ENCODE data around the gene ZC3H4.
"Not testable (repeated sequence)": the region's sequence is repeated elsewhere in the genome, so short reads cannot be mapped to it uniquely, and the experiment has no call there.

The ZC3H4 gene

DNA sequence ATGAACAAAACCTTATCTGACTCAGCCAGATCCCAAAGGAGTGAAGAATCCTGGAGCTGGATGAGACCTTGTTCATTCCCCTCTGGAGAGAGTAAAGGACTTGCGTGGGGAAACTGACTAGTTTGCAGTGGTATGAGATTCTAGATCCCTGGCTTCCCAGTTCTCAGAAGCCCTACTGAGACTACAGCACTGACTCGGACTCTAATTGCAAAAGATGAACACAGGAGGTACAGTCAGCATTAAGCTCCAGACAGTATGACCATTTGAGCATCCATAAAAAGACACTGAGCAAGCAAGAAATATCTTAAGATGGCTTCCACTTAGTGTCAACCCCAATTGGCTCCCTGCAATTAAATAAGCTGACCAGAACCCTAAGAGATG, 6.8 kb downstream of the ZC3H4 start:
- no peak for DNase-seq (ENCODE audit: low spot score)
- ChIA-PET POLR2A (ENCODE audit: low non-redundant PET) (no interaction called here), CTCF (interaction anchor here (0.6 kb wide), 1 partner anchor 246 kb away, joined by 3 read pairs; no protein-coding TSS in a partner anchor)
- no peak for TF ChIP-seq CTCF (conservative IDR thresholded peaks at IDR 0.05; ENCODE audit: low read depth)
- H3K27ac ChIP-seq = no peak overlapping the region

- H3K27ac ChIP-seq = 0 out of 2 replicates have a peak overlapping the region, but pooled peaks have one; percentile 12
- DNase-seq (ENCODE audit: low spot score) = no peak
- POLR2A ChIA-PET (ENCODE audit: low non-redundant PET) = no interaction called here
- CTCF ChIA-PET = interaction anchor here (0.6 kb wide), 1 partner anchor 20 kb away, joined by 3 read pairs; no protein-coding TSS in a partner anchor
- TF ChIP-seq CTCF (conservative IDR thresholded peaks at IDR 0.05; ENCODE audit: low read depth) = no peak
Observed at GRCh38 chr19:47105874-47106273, 7.7 kb downstream of the ZC3H4 start.

- ChIA-PET CTCF (no interaction called here), POLR2A (ENCODE audit: low non-redundant PET) (no interaction called here)
- TF ChIP-seq CTCF (conservative IDR thresholded peaks at IDR 0.05; ENCODE audit: low read depth) = no peak
- no peak for DNase-seq (ENCODE audit: low spot score)
- no peak overlapping the region; the same call in 1 of the 2 replicates for H3K27ac ChIP-seq
Observed at GRCh38 chr19:47104680-47105079, 8.9 kb downstream of the ZC3H4 start.

GRCh38 chr19:47102346-47103060, 11.1 kb downstream of the ZC3H4 start:
- ChIA-PET CTCF (interaction anchor here (0.7 kb wide), 1 partner anchor 221 kb away, joined by 4 read pairs; no protein-coding TSS in a partner anchor), POLR2A (ENCODE audit: low non-redundant PET) (no interaction called here)
- no peak for TF ChIP-seq CTCF (conservative IDR thresholded peaks at IDR 0.05; ENCODE audit: low read depth)
- no peak overlapping the region for H3K27ac ChIP-seq
- no peak for DNase-seq (ENCODE audit: low spot score)

DNA sequence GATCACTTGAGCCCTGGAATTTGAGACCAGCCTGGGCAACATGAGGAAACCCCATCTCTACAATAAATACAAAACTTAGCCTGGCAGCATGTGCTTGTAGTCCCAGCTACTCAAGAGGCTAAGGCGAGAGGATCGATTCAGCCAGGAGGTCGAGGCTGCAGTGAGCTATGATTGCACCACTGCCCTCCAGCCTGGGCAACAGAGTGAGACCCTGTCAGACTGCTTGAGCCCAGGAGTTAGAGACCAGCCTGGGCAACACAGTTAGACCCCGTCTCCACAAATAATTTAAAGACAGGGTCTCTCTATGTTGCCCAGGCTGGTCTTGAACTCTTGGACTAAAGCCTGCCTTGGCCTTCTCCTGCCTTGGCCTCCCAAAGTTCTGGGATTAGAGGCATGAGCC, 12.5 kb downstream of the ZC3H4 start:
- 0 out of 2 replicates have a peak overlapping the region, but pooled peaks have one; percentile 26 for H3K27ac ChIP-seq
- POLR2A ChIA-PET (ENCODE audit: low non-redundant PET); DNase-seq (ENCODE audit: low spot score): not testable (repeated sequence)
- CTCF ChIA-PET = interaction anchor here (0.7 kb wide), 1 partner anchor 126 kb away, joined by 4 read pairs; no protein-coding TSS in a partner anchor

DNA sequence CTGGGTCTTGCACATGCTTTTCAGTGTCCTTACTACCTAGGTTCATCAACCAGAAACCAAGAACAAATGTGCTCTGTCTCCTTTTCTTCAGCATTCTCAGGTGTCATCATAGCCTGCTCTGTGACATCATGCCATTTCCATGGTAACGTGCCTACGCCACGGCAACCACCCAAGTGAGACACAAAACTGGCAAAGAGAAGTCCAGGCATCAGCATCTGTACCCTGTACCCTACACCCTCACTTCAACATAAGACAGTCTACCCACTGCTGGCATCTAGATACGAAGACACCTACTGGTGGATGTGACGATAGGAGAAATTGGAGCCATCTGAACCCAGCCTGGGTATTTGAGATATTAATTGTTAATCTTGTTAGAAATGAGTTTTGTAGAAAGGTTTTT, 13.3 kb downstream of the ZC3H4 start:
- CTCF ChIA-PET = no interaction called here
- no peak for TF ChIP-seq CTCF (conservative IDR thresholded peaks at IDR 0.05; ENCODE audit: low read depth)
- POLR2A ChIA-PET (ENCODE audit: low non-redundant PET) = no interaction called here
- no peak overlapping the region for H3K27ac ChIP-seq
- DNase-seq (ENCODE audit: low spot score) = no peak

- DNase-seq (ENCODE audit: low spot score) = no peak
- ChIA-PET CTCF (interaction anchor here (0.7 kb wide), 1 partner anchor 20 kb away, joined by 3 read pairs; no protein-coding TSS in a partner anchor), POLR2A (ENCODE audit: low non-redundant PET) (interaction anchor here (2.2 kb wide), 1 partner anchor 14 kb away, joined by 6 read pairs; the partner anchor contains the start of gene ZC3H4)
- no peak overlapping the region for H3K27ac ChIP-seq
- no peak for TF ChIP-seq CTCF (conservative IDR thresholded peaks at IDR 0.05; ENCODE audit: low read depth)
Observed at GRCh38 chr19:47099576-47100050, 14.0 kb downstream of the ZC3H4 start.
